ENCODE measurements around the gene TAF6L.

Gene TAF6L

GRCh38 chr11:62755086-62755615, 16.0 kb upstream of the TAF6L start:
- no peak for DNase-seq (ENCODE audit: low read depth in 2 of 2)

- DNase-seq (ENCODE audit: low read depth in 2 of 2), result no peak
Observed at GRCh38 chr11:62757846-62758788, 13.1 kb upstream of the TAF6L start.

- peak in 1 of 2 experiments; percentile 9 for DNase-seq (ENCODE audit: low read depth in 2 of 2)
Observed at GRCh38 chr11:62760867-62761227, 10.3 kb upstream of the TAF6L start.

- DNase-seq (ENCODE audit: low read depth in 2 of 2), result no peak
Observed at GRCh38 chr11:62770778-62771143, 435 bp upstream of the TAF6L start.

- no peak for DNase-seq (ENCODE audit: low read depth in 2 of 2)
Observed at GRCh38 chr11:62774407-62774806, 3.2 kb downstream of the TAF6L start.

- no peak for DNase-seq (ENCODE audit: low read depth in 2 of 2)
Observed at GRCh38 chr11:62775646-62776045, 4.5 kb downstream of the TAF6L start.

GRCh38 chr11:62777389-62777788, 6.2 kb downstream of the TAF6L start:
- no peak for DNase-seq (ENCODE audit: low read depth in 2 of 2)

- no peak for DNase-seq (ENCODE audit: low read depth in 2 of 2)
Observed at GRCh38 chr11:62778441-62778840, 7.2 kb downstream of the TAF6L start.

- DNase-seq (ENCODE audit: low read depth in 2 of 2), result no peak
Observed at GRCh38 chr11:62782753-62783152, 11.6 kb downstream of the TAF6L start.

- DNase-seq (ENCODE audit: low read depth in 2 of 2), result peak; percentile 69 to 81
Observed at GRCh38 chr11:62786318-62787004, 15.3 kb downstream of the TAF6L start.

GRCh38 chr11:62787005-62787759, 16.0 kb downstream of the TAF6L start, which contains the start of gene TMEM179B:
Gene TMEM179B (plus strand): TSS chr11:62787402. CDS start chr11:62787432, 30 bp downstream.
- peak; percentile 97 to 98 for DNase-seq (ENCODE audit: low read depth in 2 of 2)

GRCh38 chr11:62788991-62789390, 17.8 kb downstream of the TAF6L start:
- no peak for DNase-seq (ENCODE audit: low read depth in 2 of 2)

- no peak for DNase-seq (ENCODE audit: low read depth in 2 of 2)
Observed at GRCh38 chr11:62789576-62789975, 18.4 kb downstream of the TAF6L start.

- DNase-seq (ENCODE audit: low read depth in 2 of 2), result peak; percentile 78 to 89
Observed at GRCh38 chr11:62791501-62792201, 20.5 kb downstream of the TAF6L start, which contains the start of gene TMEM223. Gene TMEM223 (minus strand): TSS chr11:62792006. CDS start chr11:62791994, 12 bp downstream.

- no peak for DNase-seq (ENCODE audit: low read depth in 2 of 2)
Observed at GRCh38 chr11:62792202-62792575, 21.0 kb downstream of the TAF6L start.

- no peak for DNase-seq (ENCODE audit: low read depth in 2 of 2)
Observed at GRCh38 chr11:62794201-62794775, 23.1 kb downstream of the TAF6L start.

GRCh38 chr11:62796281-62796680, 25.1 kb downstream of the TAF6L start:
- no peak for DNase-seq (ENCODE audit: low read depth in 2 of 2)

GRCh38 chr11:62799486-62799885, 28.3 kb downstream of the TAF6L start:
- no peak for DNase-seq (ENCODE audit: low read depth in 2 of 2)

GRCh38 chr11:62801071-62801470, 29.9 kb downstream of the TAF6L start:
- DNase-seq (ENCODE audit: low read depth in 2 of 2), result no peak

- no peak for DNase-seq (ENCODE audit: low read depth in 2 of 2)
Observed at GRCh38 chr11:62804310-62805075, 33.3 kb downstream of the TAF6L start.
